ENCODE measurements around the gene ANKRD36B. TPM values are rescaled to one million over a fixed set of nuclear protein-coding genes. Genes with fewer than 3 reads are reported as not detected.
A peak's percentile ranks its signal among the peaks of the same experiment; 100 is the strongest.
"Not testable (repeated sequence)": the region's sequence is repeated elsewhere in the genome, so short reads cannot be mapped to it uniquely, and the experiment has no call there.

The ANKRD36B gene
- total RNA-seq, 1 donor from 2014 or later, result 3.8 TPM

DNA sequence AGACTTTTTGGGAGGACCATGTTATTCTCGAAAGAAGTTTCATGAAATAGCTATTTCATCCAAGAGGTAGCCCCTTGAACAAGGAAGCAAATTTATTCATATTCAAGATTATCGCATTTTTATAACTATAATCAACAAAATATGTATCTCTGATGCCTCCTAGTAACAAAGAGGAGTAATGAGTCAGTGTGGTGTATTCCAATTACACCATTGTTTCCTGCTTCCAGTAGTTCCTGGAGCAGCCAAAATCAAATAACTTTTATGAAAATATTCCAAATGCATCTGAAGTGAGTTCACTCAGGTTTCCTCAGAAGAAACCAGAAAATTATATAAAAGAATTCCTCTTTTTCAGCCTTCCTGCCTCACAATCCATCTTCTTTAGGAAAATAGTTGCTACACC is 43.0 kb downstream of the ANKRD36B start:
- Histone ChIP-seq H3K27me3 (ENCODE audit: low read depth) (no peaks in the 10 kb centered on the region), H3K9me3 (replicated peaks) (no peaks in the 10 kb centered on the region), H3K4me1 (no peaks in the 10 kb centered on the region), H3K4me3 (no peak overlapping the region), H3K36me3 (peaks cover 32% of the 10 kb centered on the region), H3K27ac (replicated peaks) (no peak overlapping the region)
- TF ChIP-seq, protein P1, sequence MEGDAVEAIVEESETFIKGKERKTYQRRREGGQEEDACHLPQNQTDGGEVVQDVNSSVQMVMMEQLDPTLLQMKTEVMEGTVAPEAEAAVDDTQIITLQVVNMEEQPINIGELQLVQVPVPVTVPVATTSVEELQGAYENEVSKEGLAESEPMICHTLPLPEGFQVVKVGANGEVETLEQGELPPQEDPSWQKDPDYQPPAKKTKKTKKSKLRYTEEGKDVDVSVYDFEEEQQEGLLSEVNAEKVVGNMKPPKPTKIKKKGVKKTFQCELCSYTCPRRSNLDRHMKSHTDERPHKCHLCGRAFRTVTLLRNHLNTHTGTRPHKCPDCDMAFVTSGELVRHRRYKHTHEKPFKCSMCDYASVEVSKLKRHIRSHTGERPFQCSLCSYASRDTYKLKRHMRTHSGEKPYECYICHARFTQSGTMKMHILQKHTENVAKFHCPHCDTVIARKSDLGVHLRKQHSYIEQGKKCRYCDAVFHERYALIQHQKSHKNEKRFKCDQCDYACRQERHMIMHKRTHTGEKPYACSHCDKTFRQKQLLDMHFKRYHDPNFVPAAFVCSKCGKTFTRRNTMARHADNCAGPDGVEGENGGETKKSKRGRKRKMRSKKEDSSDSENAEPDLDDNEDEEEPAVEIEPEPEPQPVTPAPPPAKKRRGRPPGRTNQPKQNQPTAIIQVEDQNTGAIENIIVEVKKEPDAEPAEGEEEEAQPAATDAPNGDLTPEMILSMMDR (IDR thresholded peaks at IDR 0.05; ENCODE audit: borderline replicate concordance), result no peak
- intact Hi-C loops (cut with micrococcal nuclease), result no loop called here
- DNase-seq, result no peak

DNA sequence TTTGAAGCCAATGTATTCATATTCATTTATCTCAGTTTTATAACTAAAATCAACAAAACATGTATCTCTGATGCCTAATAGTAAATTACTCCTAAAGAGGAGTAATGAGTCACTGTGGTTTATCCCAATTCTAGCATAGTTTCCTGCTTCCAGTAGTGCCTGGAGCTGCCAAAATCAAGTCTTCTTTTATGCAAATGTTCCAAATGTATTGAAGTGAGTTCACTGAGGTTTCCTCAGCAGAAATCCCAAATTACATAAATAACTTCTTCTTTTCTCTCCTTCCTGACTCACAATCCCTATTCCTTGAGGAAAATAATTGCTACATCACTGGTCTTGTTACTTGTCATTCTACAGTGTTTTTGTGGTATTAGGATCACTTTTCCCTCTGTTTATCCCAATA is 44.8 kb downstream of the ANKRD36B start:
- H3K27me3 ChIP-seq (ENCODE audit: low read depth); H3K27ac ChIP-seq (replicated peaks); DNase-seq; H3K4me1 ChIP-seq; H3K4me3 ChIP-seq; H3K9me3 ChIP-seq (replicated peaks); intact Hi-C loops (cut with micrococcal nuclease): not testable (repeated sequence)
- H3K36me3 ChIP-seq, result peaks cover 23% of the 10 kb centered on the region

DNA sequence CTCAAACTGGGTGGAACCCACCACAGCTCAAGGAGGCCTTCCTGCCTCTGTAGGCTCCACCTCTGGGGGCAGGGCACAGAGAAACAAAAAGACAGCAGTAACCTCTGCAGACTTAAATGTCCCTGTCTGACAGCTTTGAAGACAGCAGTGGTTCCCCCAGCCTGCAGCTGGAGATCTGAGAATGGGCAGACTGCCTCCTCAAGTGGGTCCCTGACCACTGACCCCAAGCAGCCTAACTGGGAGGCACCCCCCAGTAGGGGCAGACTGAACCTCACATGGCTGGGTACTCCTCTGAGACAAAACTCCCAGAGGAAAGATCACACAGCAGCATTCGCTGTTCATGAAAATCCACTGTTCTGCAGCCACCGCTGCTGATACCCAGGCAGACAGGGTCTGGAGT is 63.8 kb downstream of the ANKRD36B start:
- H3K27me3 ChIP-seq (ENCODE audit: low read depth); H3K4me3 ChIP-seq; DNase-seq; H3K36me3 ChIP-seq; H3K4me1 ChIP-seq; H3K9me3 ChIP-seq (replicated peaks); H3K27ac ChIP-seq (replicated peaks); intact Hi-C loops (cut with micrococcal nuclease): not testable (repeated sequence)

DNA sequence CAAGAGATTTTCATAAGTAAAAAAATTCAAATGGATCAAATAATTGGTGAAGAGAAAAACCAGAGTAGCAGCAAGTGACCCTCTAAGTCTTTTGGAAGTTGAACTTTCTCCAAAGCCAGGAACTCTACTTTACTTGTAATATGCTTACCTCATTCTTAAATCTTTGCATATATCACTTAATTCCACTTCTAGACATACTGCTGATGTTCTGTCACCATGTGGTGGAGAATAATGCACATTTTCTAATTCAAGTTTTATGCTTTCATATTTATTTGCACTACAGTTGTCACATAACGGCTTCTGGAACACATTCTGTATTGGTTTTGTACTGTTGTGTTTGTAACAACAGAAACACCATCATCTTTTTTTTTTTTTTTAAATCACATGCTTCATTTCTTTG is 65.9 kb downstream of the ANKRD36B start:
- H3K9me3 ChIP-seq (replicated peaks); H3K27ac ChIP-seq (replicated peaks); DNase-seq; H3K4me3 ChIP-seq; intact Hi-C loops (cut with micrococcal nuclease); H3K4me1 ChIP-seq; H3K27me3 ChIP-seq (ENCODE audit: low read depth); H3K36me3 ChIP-seq: not testable (repeated sequence)

DNA sequence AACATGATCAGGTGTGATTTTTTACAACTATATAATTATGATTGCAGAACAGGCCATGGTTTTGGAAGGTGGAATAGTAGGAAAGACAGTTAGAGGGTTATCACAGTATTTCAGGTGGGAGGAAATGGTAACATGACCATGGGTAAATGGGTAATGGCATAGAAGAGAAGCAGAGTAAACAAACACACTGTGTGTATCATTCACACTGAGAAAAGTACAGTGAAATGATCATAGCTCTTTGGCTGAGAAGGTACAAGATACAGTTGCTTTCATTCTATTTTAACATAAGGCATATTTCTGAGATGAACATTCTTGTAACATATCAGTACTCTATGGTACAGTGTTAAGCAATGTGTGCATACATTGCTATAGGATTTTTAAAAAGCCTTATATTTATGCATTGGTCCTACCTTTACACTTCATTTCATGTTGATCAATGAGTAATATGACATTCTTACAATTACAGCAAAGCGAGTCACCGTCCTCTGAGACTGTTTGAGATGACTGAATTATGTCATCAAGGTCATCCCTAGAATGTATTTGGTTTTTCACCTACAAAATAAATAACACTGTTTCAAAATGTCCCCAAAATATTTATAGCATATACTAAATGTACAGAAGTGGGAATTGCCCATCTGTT is 66.6 kb downstream of the ANKRD36B start:
- H3K4me3 ChIP-seq; H3K27ac ChIP-seq (replicated peaks); H3K4me1 ChIP-seq; intact Hi-C loops (cut with micrococcal nuclease); H3K27me3 ChIP-seq (ENCODE audit: low read depth); H3K9me3 ChIP-seq (replicated peaks); H3K36me3 ChIP-seq; DNase-seq: not testable (repeated sequence)

DNA sequence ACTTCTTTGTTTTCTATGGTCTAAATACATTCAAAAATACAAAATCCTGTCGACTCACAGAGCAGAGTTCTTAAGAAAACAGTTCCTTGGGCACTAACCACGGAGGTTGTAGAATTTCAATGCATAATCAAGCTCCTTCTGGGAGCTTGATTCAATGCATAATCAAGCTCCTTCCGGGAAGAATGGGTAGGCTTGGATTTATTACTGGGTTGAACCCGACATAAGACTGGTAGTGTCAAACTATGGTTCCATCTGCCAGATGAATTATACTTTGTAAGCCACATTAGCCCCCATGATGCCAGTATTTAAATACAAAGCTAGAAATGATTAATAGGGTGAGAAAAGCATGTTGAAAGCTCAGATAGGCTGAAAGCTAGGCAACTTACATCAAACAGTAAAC is 94.0 kb downstream of the ANKRD36B start:
- H3K27me3 ChIP-seq (ENCODE audit: low read depth); H3K36me3 ChIP-seq; H3K4me1 ChIP-seq; H3K27ac ChIP-seq (replicated peaks); intact Hi-C loops (cut with micrococcal nuclease); DNase-seq; H3K9me3 ChIP-seq (replicated peaks); H3K4me3 ChIP-seq: not testable (repeated sequence)

DNA sequence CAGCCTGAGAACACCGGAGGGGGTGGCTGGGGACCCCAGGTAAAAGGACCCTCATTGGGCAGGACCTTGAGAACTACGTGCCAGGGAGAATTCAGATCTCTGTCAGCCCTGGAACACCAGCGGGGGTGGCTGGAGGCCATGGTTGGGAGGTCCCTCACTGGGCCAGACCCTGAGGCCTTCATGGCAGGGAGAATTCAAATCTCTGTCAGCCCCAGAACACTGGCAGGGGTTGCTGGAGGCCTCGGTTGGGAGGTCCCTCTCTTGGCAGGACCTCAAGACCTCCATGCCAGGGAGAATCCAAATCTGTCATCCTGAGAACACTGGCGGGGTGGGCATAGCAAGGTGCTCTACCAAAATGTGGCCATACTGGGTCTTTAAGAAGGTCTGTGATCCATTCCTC is 99.5 kb downstream of the ANKRD36B start:
- H3K27me3 ChIP-seq (ENCODE audit: low read depth); H3K36me3 ChIP-seq; H3K9me3 ChIP-seq (replicated peaks); H3K4me3 ChIP-seq; intact Hi-C loops (cut with micrococcal nuclease); H3K4me1 ChIP-seq; H3K27ac ChIP-seq (replicated peaks): not testable (repeated sequence)
- peak; percentile 14 for DNase-seq

Other genes starting within 250 kb of the ANKRD36B start
- gene COX5B, start 56.2 kb upstream of the ANKRD36B start, total RNA-seq, result 1,153 TPM
- 65.2 TPM for gene ACTR1B, start 74.2 kb upstream of the ANKRD36B start, total RNA-seq
- gene C2orf92, start 79.8 kb upstream of the ANKRD36B start, total RNA-seq, result 1.8 TPM
- 0.55 TPM for gene ZAP70, start 123.7 kb upstream of the ANKRD36B start, total RNA-seq

Data from left ventricle myocardium inferior (tissue), 1 donor.